OCI-LY7 (cell line): ENCODE data around the gene SLC22A12. TPM values are rescaled to one million over a fixed set of nuclear protein-coding genes. Genes with fewer than 3 reads are reported as not detected.

ENCODE experiments used
- BruUV-seq: library from RNA; stranded (reverse); fragments of 400-500 nt; replicated peaks from 2 replicates; lab custom pipeline; 2021; lab: Mats Ljungman, UMichigan
- CTCF ChIA-PET: fragments of 300-600 bp; sonication (Branson Sonifier 250); formaldehyde crosslinking; loops from one replicate; lab custom pipeline; 2022; ENCODE audit warnings: antibody characterized with exemption; ENCODE audit not compliant: unreplicated experiment; lab: Charles Lee
- POLR2A ChIA-PET: fragments of 300-600 bp; sonication (Branson Sonifier 250); formaldehyde crosslinking; loops from one replicate; lab custom pipeline; 2022; ENCODE audit warnings: antibody characterized with exemption; lab: Charles Lee
- DNase-seq: peaks from one replicate; pipeline ENCODE4 v3.0.0-alpha.2; 2015; ENCODE audit warnings: low spot score
- H2AFZ ChIP-seq: fragments of 200-600 bp; sonication (generic), shearing (Covaris generic); 2 replicates; pipeline ENCODE4 v1.6.1; 2014; ENCODE audit warnings: mild to moderate bottlenecking, antibody characterized with exemption, low read length, moderate library complexity
- H3K27ac ChIP-seq: fragments of 200-600 bp; sonication (generic); 2 replicates; pipeline ENCODE4 v1.5.1; 2014; ENCODE audit warnings: mixed run types, low read depth, mild to moderate bottlenecking, moderate library complexity, low read length, inconsistent platforms; ENCODE audit not compliant: poor library complexity, severe bottlenecking
- H3K36me3 ChIP-seq: fragments of 200-600 bp; sonication (generic); 2 replicates; pipeline ENCODE4 v1.6.1; 2014; ENCODE audit warnings: mild to moderate bottlenecking, antibody characterized with exemption, low read length, moderate library complexity, mixed read lengths; ENCODE audit not compliant: insufficient read depth
- H3K4me1 ChIP-seq: fragments of 200-600 bp; sonication (generic); 2 replicates; pipeline ENCODE4 v1.5.1; 2014; ENCODE audit warnings: mild to moderate bottlenecking, low read length; ENCODE audit not compliant: insufficient read depth, poor library complexity, severe bottlenecking
- H3K4me2 ChIP-seq: fragments of 200-600 bp; sonication (generic); 2 replicates; pipeline ENCODE4 v1.6.1; 2014; ENCODE audit warnings: mild to moderate bottlenecking, low read length
- H3K4me3 ChIP-seq: fragments of 200-600 bp; sonication (generic); 2 replicates; pipeline ENCODE4 v1.5.1; 2014; ENCODE audit warnings: mild to moderate bottlenecking, low read depth, low read length; ENCODE audit not compliant: poor library complexity, severe bottlenecking
- H3K79me2 ChIP-seq: fragments of 200-600 bp; sonication (generic); 2 replicates; pipeline ENCODE4 v1.6.1; 2016; ENCODE audit warnings: low read depth, mild to moderate bottlenecking, low read length, moderate library complexity, mixed read lengths; ENCODE audit not compliant: insufficient read depth
- H3K9me2 ChIP-seq: fragments of 200-600 bp; sonication (generic); 2 replicates; pipeline ENCODE4 v1.6.1; 2016; ENCODE audit warnings: mild to moderate bottlenecking, low read length, mixed read lengths; ENCODE audit not compliant: insufficient read depth
- H3K9me3 ChIP-seq: fragments of 200-600 bp; sonication (generic); 2 replicates; pipeline ENCODE4 v1.6.1; 2014; ENCODE audit warnings: mild to moderate bottlenecking, mixed run types, low read length, mixed read lengths
- H4K20me1 ChIP-seq: fragments of 200-600 bp; sonication (generic); 2 replicates; pipeline ENCODE4 v1.6.1; 2014; ENCODE audit warnings: mild to moderate bottlenecking, antibody characterized with exemption, low read length, moderate library complexity, mixed read lengths; ENCODE audit not compliant: insufficient read depth
- EZH2phosphoT487 ChIP-seq: fragments of 200-600 bp; sonication (generic); IDR thresholded peaks from 2 replicates; pipeline ENCODE4 v1.6.1; 2018; ENCODE audit warnings: low read depth, borderline replicate concordance, mild to moderate bottlenecking, mixed run types, antibody characterized with exemption, low read length, moderate library complexity, mixed read lengths
- intact Hi-C: fragments of 100-400 bp; cut with micrococcal nuclease; formaldehyde crosslinking; loops from one replicate; pipeline ENCODE4 v1.10.0; 2022; ENCODE audit not compliant: unreplicated experiment
- total RNA-seq, 2 experiments: library from RNA; depleted of rRNA in 1 of 2; stranded (reverse); fragments of >200 nt in 1 of 2; shearing (Covaris generic) in 1 of 2; gene quantifications; 2 replicates each; pipeline ENCODE4 v1.2.3, GENCODE V29; 2014 to 2022
- TF ChIP-seq, protein P1 (sequence below): fragments of 200-600 bp; sonication (generic); conservative IDR thresholded peaks from 2 replicates; pipeline ENCODE4 v1.5.1; 2014; ENCODE audit warnings: mild to moderate bottlenecking, antibody characterized with exemption, low read length, moderate library complexity, mixed read lengths

The SLC22A12 gene
- total RNA-seq, 2 experiments from 2014 or later: not detected

DNA sequence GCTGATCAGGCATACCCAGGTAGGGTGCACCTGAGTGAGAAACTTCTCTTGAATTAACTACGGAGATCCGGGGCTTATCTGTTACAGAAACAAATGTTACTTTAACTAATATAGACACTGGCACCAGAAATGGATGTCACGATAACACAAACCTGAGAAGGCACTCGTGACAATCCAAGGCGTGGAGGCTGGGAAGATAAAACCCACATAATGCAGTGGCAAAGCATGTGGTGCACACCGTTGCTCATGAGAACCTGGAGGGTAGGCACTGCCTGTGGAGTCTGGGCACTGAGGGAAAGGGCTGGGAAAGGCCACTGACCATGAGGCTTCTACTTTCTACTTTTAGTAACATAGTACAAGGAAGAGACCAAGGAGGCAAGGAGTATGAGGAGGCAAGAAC lies 22.6 kb downstream of the SLC22A12 start:
- Histone ChIP-seq H3K4me3 (no peak overlapping the region), H3K79me2 (no peaks in the 10 kb centered on the region), H3K9me2 (no peaks in the 10 kb centered on the region), H3K36me3 (no peaks in the 10 kb centered on the region), H2AFZ (no peak overlapping the region), H3K4me1 (peaks cover 11% of the 10 kb centered on the region), H3K4me2 (no peak overlapping the region), H3K27ac (no peak overlapping the region), H4K20me1 (no peaks in the 10 kb centered on the region), H3K9me3 (no peaks in the 10 kb centered on the region)
- CTCF ChIA-PET: no interaction called here
- POLR2A ChIA-PET: no interaction called here
- no TSS peak for BruUV-seq
- DNase-seq: no peak
- intact Hi-C loops: no loop called here
- TF ChIP-seq, protein P1, sequence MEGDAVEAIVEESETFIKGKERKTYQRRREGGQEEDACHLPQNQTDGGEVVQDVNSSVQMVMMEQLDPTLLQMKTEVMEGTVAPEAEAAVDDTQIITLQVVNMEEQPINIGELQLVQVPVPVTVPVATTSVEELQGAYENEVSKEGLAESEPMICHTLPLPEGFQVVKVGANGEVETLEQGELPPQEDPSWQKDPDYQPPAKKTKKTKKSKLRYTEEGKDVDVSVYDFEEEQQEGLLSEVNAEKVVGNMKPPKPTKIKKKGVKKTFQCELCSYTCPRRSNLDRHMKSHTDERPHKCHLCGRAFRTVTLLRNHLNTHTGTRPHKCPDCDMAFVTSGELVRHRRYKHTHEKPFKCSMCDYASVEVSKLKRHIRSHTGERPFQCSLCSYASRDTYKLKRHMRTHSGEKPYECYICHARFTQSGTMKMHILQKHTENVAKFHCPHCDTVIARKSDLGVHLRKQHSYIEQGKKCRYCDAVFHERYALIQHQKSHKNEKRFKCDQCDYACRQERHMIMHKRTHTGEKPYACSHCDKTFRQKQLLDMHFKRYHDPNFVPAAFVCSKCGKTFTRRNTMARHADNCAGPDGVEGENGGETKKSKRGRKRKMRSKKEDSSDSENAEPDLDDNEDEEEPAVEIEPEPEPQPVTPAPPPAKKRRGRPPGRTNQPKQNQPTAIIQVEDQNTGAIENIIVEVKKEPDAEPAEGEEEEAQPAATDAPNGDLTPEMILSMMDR: no peak
- no peak for TF ChIP-seq EZH2phosphoT487

DNA sequence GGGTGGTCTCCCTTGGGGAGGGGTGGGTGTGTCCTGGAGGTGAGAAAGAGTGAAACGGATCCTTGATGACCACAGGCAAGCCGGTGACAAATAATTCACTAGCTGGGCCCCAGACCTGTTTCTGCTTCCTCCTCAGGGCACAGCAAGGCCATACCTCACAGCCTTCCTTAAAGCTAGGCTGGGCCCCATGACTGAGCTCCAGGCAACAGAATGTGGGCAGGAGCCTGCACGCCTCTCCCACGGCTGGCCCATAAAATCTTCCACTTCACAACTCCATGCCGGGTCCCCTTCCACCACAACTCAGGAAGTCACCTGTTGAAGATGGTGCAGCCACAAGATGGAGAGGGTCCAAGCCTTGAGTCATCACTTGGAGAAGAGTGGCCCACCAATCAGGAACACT lies 23.9 kb downstream of the SLC22A12 start:
- no peaks in the 10 kb centered on the region for H3K36me3 ChIP-seq
- intact Hi-C loops: no loop called here
- BruUV-seq: no TSS peak
- peaks cover 4% of the 10 kb centered on the region for H3K4me1 ChIP-seq
- TF ChIP-seq, protein P1: no peak
- TF ChIP-seq EZH2phosphoT487: no peak
- DNase-seq: no peak
- ChIA-PET POLR2A (no interaction called here), CTCF (no interaction called here)
- no peak overlapping the region for H3K4me2 ChIP-seq
- H4K20me1 ChIP-seq: no peaks in the 10 kb centered on the region
- no peaks in the 10 kb centered on the region for H3K9me2 ChIP-seq
- H3K4me3 ChIP-seq: no peak overlapping the region
- H3K9me3 ChIP-seq: no peaks in the 10 kb centered on the region
- H3K27ac ChIP-seq: no peak overlapping the region
- no peaks in the 10 kb centered on the region for H3K79me2 ChIP-seq
- H2AFZ ChIP-seq: no peak overlapping the region

DNA sequence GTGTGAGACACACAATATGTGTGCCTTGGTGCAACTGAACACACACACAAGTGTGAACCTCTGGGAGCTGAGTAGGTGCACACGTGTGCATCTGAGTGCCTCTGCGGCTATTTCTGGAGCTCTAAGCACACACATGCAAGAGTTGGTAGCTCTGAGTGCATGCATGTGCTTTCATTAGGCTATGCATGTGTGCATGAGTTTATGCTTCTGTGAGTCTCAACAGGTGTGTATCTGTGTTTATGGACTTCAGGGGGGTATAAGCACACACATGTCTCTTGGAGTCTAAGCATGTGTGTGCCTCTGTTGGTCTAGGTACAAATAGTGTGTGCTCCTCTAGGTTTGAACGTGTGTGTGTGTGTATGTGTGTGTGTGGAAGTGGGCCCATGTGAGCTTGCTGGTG lies 25.8 kb downstream of the SLC22A12 start:
- TF ChIP-seq, protein P1: no peak
- TF ChIP-seq EZH2phosphoT487: no peak
- no peaks in the 10 kb centered on the region for H3K79me2 ChIP-seq

More for the DNA sequence above, 25.8 kb downstream of the SLC22A12 start:
- peaks cover 17% of the 10 kb centered on the region for H3K4me1 ChIP-seq
- POLR2A ChIA-PET: no interaction called here
- H4K20me1 ChIP-seq: no peaks in the 10 kb centered on the region
- H3K27ac ChIP-seq: no peak overlapping the region
- H3K36me3 ChIP-seq: no peaks in the 10 kb centered on the region
- CTCF ChIA-PET: no interaction called here
- H3K4me2 ChIP-seq: no peak overlapping the region
- no peaks in the 10 kb centered on the region for H3K9me2 ChIP-seq
- no peak overlapping the region for H2AFZ ChIP-seq
- intact Hi-C loops: no loop called here
- no TSS peak for BruUV-seq
- no peaks in the 10 kb centered on the region for H3K9me3 ChIP-seq
- no peak overlapping the region for H3K4me3 ChIP-seq
- DNase-seq: no peak
